Measurements from ENCODE around the gene MAP2K3. TPM values are rescaled to one million over a fixed set of nuclear protein-coding genes. Genes with fewer than 3 reads are reported as not detected.

The MAP2K3 gene
- polyA plus RNA-seq, 1 donor from 2014 or later: 5.3 TPM

DNA sequence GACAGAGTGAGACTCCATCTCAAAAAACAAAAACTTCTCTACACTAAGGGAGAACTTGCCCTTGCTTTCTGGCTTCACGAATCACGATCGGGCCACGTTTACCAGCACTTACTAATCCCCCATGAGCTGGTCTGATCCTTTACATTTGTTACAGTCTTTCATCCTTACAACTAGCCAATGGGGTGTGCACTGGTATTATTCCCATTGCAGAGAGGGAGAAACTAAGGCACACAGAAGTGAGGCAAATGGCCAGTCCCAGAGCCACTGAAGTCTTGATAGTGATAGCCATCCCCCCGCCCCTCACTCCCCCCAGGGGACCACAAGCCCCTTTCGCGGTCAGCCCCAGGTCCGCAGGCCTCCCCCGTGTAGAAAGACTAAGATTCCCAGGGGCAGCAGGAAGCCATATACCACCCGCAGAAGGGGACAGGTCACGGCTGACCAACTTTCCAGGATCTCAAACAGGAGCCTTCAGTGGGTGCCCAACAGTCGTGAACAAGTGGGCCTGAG is 32.2 kb upstream of the MAP2K3 start:
- Histone ChIP-seq H3K27me3 (ENCODE audit: insufficient read depth, low read depth, low read length) (no peaks in the 10 kb centered on the region), H4K20me1 (ENCODE audit: insufficient read depth) (no peaks in the 10 kb centered on the region), H3K9me3 (ENCODE audit: low read length) (no peaks in the 10 kb centered on the region), H3K36me3 (ENCODE audit: insufficient read depth, low read length) (no peaks in the 10 kb centered on the region), H3K9ac (ENCODE audit: low read length) (peak overlapping the region; percentile 64), H3K79me2 (replicated peaks; ENCODE audit: insufficient read depth, low read length) (peaks cover 9% of the 10 kb centered on the region), H3K9me2 (ENCODE audit: insufficient read depth, low read length) (no peaks in the 10 kb centered on the region), H3K27ac (ENCODE audit: low read length) (no peak overlapping the region), H3K4me2 (ENCODE audit: low read length) (peak overlapping the region; percentile 73), H3K4me3 (ENCODE audit: low read length) (peak overlapping the region; percentile 78), H2AFZ (ENCODE audit: low read depth, low read length) (no peak overlapping the region), H3F3A (ENCODE audit: insufficient read depth, low read length, poor library complexity, severe bottlenecking) (no peaks in the 10 kb centered on the region)
- no peak for TF ChIP-seq TAF1 (IDR thresholded peaks at IDR 0.05; ENCODE audit: low read depth)
- TF ChIP-seq RAD21 (conservative IDR thresholded peaks at IDR 0.05): no peak
- no peak for TF ChIP-seq POLR2AphosphoS5 (IDR thresholded peaks at IDR 0.05)
- TF ChIP-seq SMC3 (conservative IDR thresholded peaks at IDR 0.05; ENCODE audit: poor library complexity): no peak
- no peak for TF ChIP-seq MXI1 (conservative IDR thresholded peaks at IDR 0.05; ENCODE audit: poor library complexity, severe bottlenecking)
- no peak for TF ChIP-seq EP300 (conservative IDR thresholded peaks at IDR 0.05; ENCODE audit: poor library complexity, severe bottlenecking)
- no peak for TF ChIP-seq REST (IDR thresholded peaks at IDR 0.05; ENCODE audit: borderline replicate concordance)
- TF ChIP-seq EZH2 (IDR thresholded peaks at IDR 0.05; ENCODE audit: borderline replicate concordance, insufficient read depth, low read length, poor library complexity, severe bottlenecking): no peak
- no peak for TF ChIP-seq CTCF (IDR thresholded peaks at IDR 0.05; ENCODE audit: poor library complexity, severe bottlenecking)

DNA sequence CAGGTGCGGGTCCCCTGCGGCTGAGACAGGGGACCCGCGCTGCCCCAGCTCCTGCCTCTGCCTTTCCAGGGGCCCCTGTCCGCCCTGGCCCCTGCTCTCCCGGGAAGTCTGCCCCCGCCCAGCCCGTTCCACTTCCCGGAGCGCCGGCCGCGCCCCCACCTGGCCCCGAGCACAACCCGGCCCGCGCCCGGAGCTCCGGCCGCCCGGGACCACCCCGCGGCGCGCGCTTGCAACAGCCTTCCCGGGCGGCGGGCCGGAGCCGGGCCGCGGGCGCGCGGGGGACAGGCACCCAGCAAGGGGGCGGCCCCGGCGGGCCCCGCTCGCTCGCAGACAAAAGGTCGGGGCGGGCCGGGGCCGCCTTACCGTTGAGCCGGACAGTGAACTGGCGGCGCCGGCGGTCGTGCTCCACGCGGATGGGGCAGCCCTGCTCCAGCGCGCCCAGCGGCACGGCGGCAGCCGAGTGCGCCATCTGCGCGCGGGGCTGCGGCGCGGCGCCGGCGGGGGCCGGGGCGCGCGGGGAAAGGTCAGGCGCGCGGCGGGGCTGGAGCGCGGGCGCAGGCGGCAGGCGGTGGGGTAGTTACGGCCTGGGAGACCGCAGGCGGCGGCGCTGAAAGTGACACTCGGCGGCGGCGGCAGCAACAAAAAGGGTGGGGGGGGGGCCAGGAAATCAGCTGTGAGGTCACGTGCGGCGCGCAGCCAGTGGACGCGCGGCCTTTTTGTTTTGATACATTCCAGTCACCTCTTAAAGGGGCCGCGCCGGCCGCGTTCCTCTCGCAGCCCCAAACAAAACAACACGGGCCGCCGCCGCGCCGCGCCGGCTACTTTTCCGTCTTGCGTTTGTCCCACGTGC is 31.5 kb upstream of the MAP2K3 start, which contains the start of gene NATD1:
Gene NATD1 (minus strand): TSS at position 615 of the 850 bp plus-strand sequence. CDS start 146 bp downstream, at position 469.
- Histone ChIP-seq H2AFZ (ENCODE audit: low read depth, low read length) (peak within 1 kb of the TSS; percentile 82), H3K79me2 (replicated peaks; ENCODE audit: insufficient read depth, low read length) (peaks cover 9% of the 10 kb centered on the region), H3K9me2 (ENCODE audit: insufficient read depth, low read length) (no peaks in the 10 kb centered on the region), H3K4me2 (ENCODE audit: low read length) (peak within 1 kb of the TSS; percentile 73), H3K9ac (ENCODE audit: low read length) (peak within 1 kb of the TSS; percentile 66), H3K9me3 (ENCODE audit: low read length) (no peaks in the 10 kb centered on the region), H4K20me1 (ENCODE audit: insufficient read depth) (no peaks in the 10 kb centered on the region), H3K27me3 (ENCODE audit: insufficient read depth, low read depth, low read length) (no peaks in the 10 kb centered on the region), H3F3A (ENCODE audit: insufficient read depth, low read length, poor library complexity, severe bottlenecking) (no peaks in the 10 kb centered on the region), H3K36me3 (ENCODE audit: insufficient read depth, low read length) (no peaks in the 10 kb centered on the region), H3K27ac (ENCODE audit: low read length) (peak within 1 kb of the TSS; percentile 23), H3K4me3 (ENCODE audit: low read length) (peak within 1 kb of the TSS; percentile 78)
- TF ChIP-seq CTCF (IDR thresholded peaks at IDR 0.05; ENCODE audit: poor library complexity, severe bottlenecking) (no peak), SMC3 (conservative IDR thresholded peaks at IDR 0.05; ENCODE audit: poor library complexity) (peak; percentile 11), REST (IDR thresholded peaks at IDR 0.05; ENCODE audit: borderline replicate concordance) (no peak), POLR2AphosphoS5 (IDR thresholded peaks at IDR 0.05) (peak; percentile 51), EZH2 (IDR thresholded peaks at IDR 0.05; ENCODE audit: borderline replicate concordance, insufficient read depth, low read length, poor library complexity, severe bottlenecking) (no peak), RAD21 (conservative IDR thresholded peaks at IDR 0.05) (no peak), MXI1 (conservative IDR thresholded peaks at IDR 0.05; ENCODE audit: poor library complexity, severe bottlenecking) (peak; percentile 63), EP300 (conservative IDR thresholded peaks at IDR 0.05; ENCODE audit: poor library complexity, severe bottlenecking) (no peak), TAF1 (IDR thresholded peaks at IDR 0.05; ENCODE audit: low read depth) (no peak)

Data from neural cell (in vitro differentiated cells).